Right lobe of liver (tissue), 6 donors: ENCODE data around the gene PRMT3. TPM values are rescaled to one million over a fixed set of nuclear protein-coding genes. Genes with fewer than 3 reads are reported as not detected.

Experiments used
- ATAC-seq, 4 donors: fragments of 200-7000 bp; cut with Tn5 transposase; one replicate each; pipeline ENCODE4 v1.9.1; 2020; ENCODE audit warnings: mild to moderate bottlenecking in 4 of 4, moderate library complexity in 4 of 4
- DNase-seq, 3 donors: peaks; one replicate each; pipeline ENCODE4 v3.0.0-alpha.2; 2020
- H3K27ac ChIP-seq, 3 donors: fragments of 200-600 bp; one replicate each; pipeline ENCODE4 v1.8.0; 2022
- H3K27me3 ChIP-seq, 2 donors: fragments of 200-600 bp; one replicate each; pipeline ENCODE4 v1.8.0; 2022
- H3K36me3 ChIP-seq, 4 donors: fragments of 200-600 bp; sonication (generic) in 1 of 4; one replicate each; pipeline versions ENCODE4 v1.5.1 to v1.8.0; 2017 to 2022; ENCODE audit warnings: control low read depth in 1 of 4
- H3K4me1 ChIP-seq, 4 donors: fragments of 200-600 bp; sonication (generic) in 1 of 4; one replicate each; pipeline versions ENCODE4 v1.5.1 to v1.8.0; 2017 to 2022; ENCODE audit warnings: control low read depth in 1 of 4
- H3K4me3 ChIP-seq, 3 donors: fragments of 200-600 bp; one replicate each; pipeline ENCODE4 v1.8.0; 2022
- H3K9me3 ChIP-seq, 4 donors: fragments of 200-600 bp; sonication (generic) in 1 of 4; one replicate each; pipeline versions ENCODE4 v1.5.1 to v1.8.0; 2017 to 2022; ENCODE audit warnings: control low read depth in 1 of 4
- CTCF ChIP-seq, 4 donors: fragments of 200-600 bp in 3 of 4; fragments of 450-650 bp in 1 of 4; IDR thresholded peaks; one replicate each; pipeline versions ENCODE4 v1.5.1 to v1.8.0; 2016 to 2022; ENCODE audit warnings: antibody characterized with exemption in 4 of 4, mild to moderate bottlenecking in 2 of 4
- POLR2A ChIP-seq: fragments of 450-650 bp; IDR thresholded peaks from one replicate; pipeline ENCODE4 v1.6.1; 2017; ENCODE audit warnings: antibody characterized with exemption, mild to moderate bottlenecking
- WGBS: methylation state at CpG from one replicate; pipeline ENCODE4 v1.1.6; 2018; ENCODE audit warnings: low coverage, low lambda C conversion rate; ENCODE audit not compliant: insufficient coverage; ENCODE audit errors: missing lambda C conversion rate; 5-methylcytosine and 5-hydroxymethylcytosine counted together
- intact Hi-C, 2 donors: fragments of 100-400 bp; cut with DNase I; formaldehyde crosslinking; loops; one replicate each; pipeline versions ENCODE4 v1.11.2 to v1.14.1; 2022
- total RNA-seq, 6 experiments: library from RNA; depleted of rRNA in 2 of 6; stranded (reverse); fragments of >200 nt in 2 of 6; fragmentation: NEBNext Ultra II Directional in 3 of 6; extraction: Animal tissue kit (Norgen Biotek cat#: 25700) in 3 of 6; gene quantifications; one replicate each; pipeline versions ENCODE4 v1.1.0 to v1.2.4, GENCODE V29; 2016 to 2023
- donor health status: DM: no; HTN: yes; CAD: no.
- donor health status: DM: no; HTN: no; CAD: no.
- donor health status: DM: no; HTN: no; CAD: no.
- donor health status: DM: no; HTN: yes; CAD: no.
- donor health status: DM: no; HTN: yes; CAD: no.

PRMT3 gene
- total RNA-seq, 6 experiments from 2014 or later, result 3.4 to 11.8 (median 4.6) TPM

GRCh38 chr11:20406484-20406883 lies 19.0 kb downstream of the PRMT3 start:
- Histone ChIP-seq H3K4me3 (no peak overlapping the region), H3K36me3 (peaks cover 0 to 31% (median 3%) of the 10 kb centered on the region in 4 donors), H3K4me1 (no peaks in the 10 kb centered on the region), H3K9me3 (no peaks in the 10 kb centered on the region), H3K27ac (no peak overlapping the region), H3K27me3 (no peaks in the 10 kb centered on the region)
- ATAC-seq, result no peak
- no peak for TF ChIP-seq CTCF (IDR thresholded peaks at IDR 0.05)
- no peak for TF ChIP-seq POLR2A
- intact Hi-C loops, result no loop called here
- no peak for DNase-seq

- intact Hi-C loops, result no loop called here
- Histone ChIP-seq H3K4me1 (no peaks in the 10 kb centered on the region), H3K4me3 (no peak overlapping the region), H3K36me3 (peaks cover 0 to 31% (median 3%) of the 10 kb centered on the region in 4 donors), H3K27me3 (no peaks in the 10 kb centered on the region), H3K9me3 (no peaks in the 10 kb centered on the region), H3K27ac (no peak overlapping the region)
- ATAC-seq (no peak), DNase-seq (no peak)
- 64% methylated on average over 3 of the region's 3 CpGs for WGBS
- TF ChIP-seq CTCF (IDR thresholded peaks at IDR 0.05) (no peak), POLR2A (no peak)
These were observed 19.8 kb downstream of the PRMT3 start for GRCh38 chr11:20407344-20407743.

GRCh38 chr11:20415432-20415831 lies 27.9 kb downstream of the PRMT3 start:
- DNase-seq (no peak), ATAC-seq (no peak)
- no peak overlapping the region for H3K27ac ChIP-seq
- H3K4me3 ChIP-seq, result no peak overlapping the region
- intact Hi-C loops, result no loop called here
- H3K9me3 ChIP-seq, result no peaks in the 10 kb centered on the region
- no peak for TF ChIP-seq POLR2A
- no peak for TF ChIP-seq CTCF (IDR thresholded peaks at IDR 0.05)
- no peaks in the 10 kb centered on the region for H3K27me3 ChIP-seq
- H3K36me3 ChIP-seq, result peaks cover 0 to 6% (median 0%) of the 10 kb centered on the region in 4 donors
- no peaks in the 10 kb centered on the region for H3K4me1 ChIP-seq

GRCh38 chr11:20417771-20418170 lies 30.3 kb downstream of the PRMT3 start:
- 81% methylated on average over 2 of the region's 2 CpGs for WGBS
- no peak overlapping the region for H3K4me3 ChIP-seq
- H3K36me3 ChIP-seq, result peaks cover 0 to 6% (median 0%) of the 10 kb centered on the region in 4 donors
- intact Hi-C loops, result no loop called here
- no peaks in the 10 kb centered on the region for H3K9me3 ChIP-seq
- DNase-seq (no peak), ATAC-seq (no peak)
- no peak overlapping the region for H3K27ac ChIP-seq
- TF ChIP-seq CTCF (IDR thresholded peaks at IDR 0.05) (no peak), POLR2A (no peak)
- H3K4me1 ChIP-seq, result no peaks in the 10 kb centered on the region
- H3K27me3 ChIP-seq, result no peaks in the 10 kb centered on the region

- H3K9me3 ChIP-seq, result no peaks in the 10 kb centered on the region
- 100% methylated on average over 2 of the region's 2 CpGs for WGBS
- intact Hi-C loops, result no loop called here
- H3K4me1 ChIP-seq, result no peaks in the 10 kb centered on the region
- H3K27me3 ChIP-seq, result no peaks in the 10 kb centered on the region
- DNase-seq (no peak), ATAC-seq (no peak)
- no peak overlapping the region for H3K27ac ChIP-seq
- TF ChIP-seq CTCF (IDR thresholded peaks at IDR 0.05), result no peak
- TF ChIP-seq POLR2A, result no peak
- H3K36me3 ChIP-seq, result peaks cover 0 to under 1% (median 0%) of the 10 kb centered on the region in 4 donors
- no peak overlapping the region for H3K4me3 ChIP-seq
These were observed 34.4 kb downstream of the PRMT3 start for GRCh38 chr11:20421946-20422345.
